ENCODE data around the gene CD38.

Gene CD38

DNA sequence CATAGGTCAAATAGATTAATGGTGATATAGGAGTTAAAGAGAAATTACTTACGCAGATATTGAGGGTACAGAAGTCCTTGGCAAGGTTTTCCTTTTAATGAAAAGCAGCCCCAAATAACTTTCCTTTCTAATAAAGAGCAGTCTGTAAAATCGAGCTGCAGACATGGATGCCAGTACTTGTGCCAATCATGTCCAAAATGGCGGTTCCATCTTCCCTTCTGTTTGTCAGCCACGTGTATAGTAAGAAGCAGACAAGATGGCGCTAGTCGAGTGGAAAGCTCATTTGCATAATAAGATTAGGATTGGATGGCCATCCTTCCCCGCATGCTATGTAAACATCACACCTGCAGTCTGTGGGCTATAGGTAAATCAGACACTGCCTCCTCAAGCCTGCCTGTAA, 92.0 kb downstream of the CD38 start:
- peak; percentile 63 for DNase-seq

DNA sequence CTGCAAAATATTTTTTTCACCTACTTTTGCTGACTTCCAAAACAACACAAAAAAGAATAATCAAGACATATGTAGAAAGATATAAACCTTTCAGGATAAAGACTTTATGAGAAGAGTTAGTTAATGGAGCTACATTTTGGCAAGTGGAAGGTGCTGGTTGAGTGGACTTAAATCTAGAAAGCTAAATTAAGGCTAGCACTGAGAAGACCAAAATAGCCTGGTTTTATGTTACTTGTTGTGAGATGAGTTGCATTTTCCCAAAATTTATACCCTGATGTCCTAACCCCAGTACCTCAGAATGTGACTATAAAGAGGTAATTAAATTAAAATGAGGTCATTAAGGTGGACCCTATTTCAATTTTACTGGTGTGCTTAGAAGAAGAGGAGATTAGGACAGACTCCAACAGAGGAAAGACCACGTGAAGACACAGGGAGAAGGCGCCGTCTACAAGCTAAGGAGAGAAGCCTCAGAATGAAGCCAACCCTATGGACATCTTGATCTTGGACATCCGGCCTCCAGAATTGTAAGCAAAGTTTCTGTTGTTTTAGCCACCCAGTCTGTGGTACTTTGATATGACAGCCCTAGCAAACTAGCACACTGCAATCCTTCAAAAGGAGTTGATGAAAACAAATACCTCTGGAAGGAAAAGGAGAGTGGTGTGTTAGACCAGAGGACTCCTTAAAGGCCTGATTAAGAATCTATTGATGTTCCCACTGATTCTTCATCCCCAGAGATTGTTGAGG, 93.0 kb downstream of the CD38 start:
- no peak for DNase-seq

DNA sequence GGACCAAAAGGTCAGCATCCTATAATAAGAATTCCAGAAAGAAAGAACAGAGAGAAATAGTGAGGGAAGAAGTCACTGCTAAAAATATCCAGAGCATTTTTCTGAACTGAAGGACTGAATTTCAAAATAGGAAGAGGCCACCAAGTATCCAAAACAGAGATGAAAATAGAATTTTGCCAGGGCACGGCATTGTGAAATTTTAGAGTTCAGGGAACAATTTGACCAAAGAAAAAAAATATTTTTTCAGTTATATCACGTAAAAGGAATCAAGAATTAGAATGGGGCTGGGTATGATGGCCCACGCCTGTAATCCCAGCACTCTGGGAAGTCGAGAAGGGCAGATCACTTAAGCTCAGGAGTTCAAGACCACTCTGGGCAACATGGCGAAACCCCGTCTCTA, 95.0 kb downstream of the CD38 start:
- DNase-seq = no peak

DNA sequence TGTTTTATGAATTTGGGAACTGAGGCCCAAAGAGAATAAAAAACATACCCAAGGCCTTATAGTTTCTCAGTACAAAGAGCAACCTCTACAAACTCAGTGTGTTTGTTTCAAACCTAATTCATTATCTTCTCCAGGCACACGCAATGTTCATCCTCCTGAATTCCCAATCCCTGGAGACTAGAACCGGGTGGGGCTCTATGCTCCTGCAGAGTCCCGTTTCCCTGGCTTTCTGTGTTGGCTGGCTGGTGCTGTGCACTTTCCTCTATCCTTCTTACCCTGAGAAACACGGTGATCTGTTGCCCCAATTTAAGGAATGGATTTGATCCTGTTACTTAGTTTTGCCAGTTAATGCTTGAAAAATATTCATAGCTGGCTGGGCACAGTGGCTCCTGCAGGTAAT, 96.5 kb downstream of the CD38 start:
- no peak for DNase-seq

DNA sequence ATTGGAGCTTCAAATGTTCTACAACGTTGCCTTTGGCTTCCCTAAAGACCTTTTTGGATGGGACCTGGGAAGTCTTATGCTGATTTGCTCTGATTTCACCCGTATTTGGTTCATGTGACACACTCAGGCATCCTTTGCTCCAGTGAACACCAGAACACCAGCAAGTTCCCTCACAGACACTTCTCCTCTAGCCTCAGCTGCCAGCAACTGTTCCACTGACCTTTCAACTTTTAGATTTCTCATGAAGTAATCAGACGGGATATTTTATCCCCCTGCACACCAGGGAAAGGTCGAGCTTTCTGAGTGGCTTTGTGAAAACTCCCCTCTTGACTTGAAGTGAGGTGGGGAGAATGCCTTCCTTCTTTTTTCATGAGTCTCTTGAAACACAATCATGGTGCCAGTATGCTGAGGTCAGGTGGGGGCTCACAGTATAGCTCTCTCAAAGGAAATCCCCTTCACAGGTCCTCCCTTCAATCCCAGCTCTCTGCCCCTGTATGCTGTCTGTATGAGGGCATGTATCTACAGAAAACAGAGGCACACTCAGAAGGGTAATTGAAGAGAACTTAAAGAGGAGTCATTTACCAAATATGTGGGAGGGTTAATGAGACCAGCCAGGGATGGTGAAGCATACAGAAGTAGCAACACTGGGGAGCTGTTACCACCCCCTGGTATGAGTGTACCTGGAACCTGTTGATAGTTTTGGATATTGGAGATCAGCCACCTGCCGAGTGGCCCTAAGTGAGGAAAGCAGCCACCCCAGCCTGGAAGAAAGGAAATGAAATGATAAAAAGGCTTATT, 97.7 kb downstream of the CD38 start:
- DNase-seq = no peak

DNA sequence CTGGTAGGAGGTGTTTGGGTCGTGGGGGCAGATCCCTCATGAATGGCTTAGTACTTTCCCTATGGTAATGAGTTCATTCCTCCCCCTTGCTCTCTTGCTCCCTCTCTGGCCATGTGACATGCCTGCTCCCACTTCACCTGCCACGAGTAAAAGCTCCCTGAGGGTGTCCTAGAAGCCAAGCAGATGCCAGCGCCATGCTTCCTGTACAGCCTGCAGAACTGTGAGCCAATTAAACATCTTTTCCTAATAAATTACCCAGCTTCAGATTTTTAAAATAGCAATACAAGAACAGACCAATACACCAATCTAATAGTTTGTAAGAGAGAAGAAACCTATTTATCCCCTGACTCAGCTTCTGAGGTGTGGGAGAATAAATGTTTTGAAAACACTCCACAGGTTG, 99.9 kb downstream of the CD38 start:
- DNase-seq = no peak

DNA sequence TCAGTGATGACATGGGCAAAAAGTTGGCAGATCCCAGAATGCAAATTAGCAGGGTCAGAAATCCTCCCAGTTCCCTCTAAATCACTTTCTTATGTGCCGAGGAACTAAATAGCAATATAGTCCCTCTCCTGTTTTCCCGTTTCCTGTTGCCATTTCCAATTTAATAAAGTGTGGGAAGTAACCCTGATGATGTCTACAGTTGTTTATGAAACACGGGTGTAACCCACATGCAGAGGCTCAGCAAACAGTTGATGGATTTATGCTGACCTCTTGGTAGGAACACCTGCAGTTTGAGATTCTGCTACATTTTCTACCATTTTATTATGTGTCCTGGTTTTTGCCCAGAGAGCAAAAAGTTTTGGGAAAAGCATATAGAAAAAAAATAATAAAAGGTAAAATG, 103.7 kb downstream of the CD38 start:
- DNase-seq = no peak

DNA sequence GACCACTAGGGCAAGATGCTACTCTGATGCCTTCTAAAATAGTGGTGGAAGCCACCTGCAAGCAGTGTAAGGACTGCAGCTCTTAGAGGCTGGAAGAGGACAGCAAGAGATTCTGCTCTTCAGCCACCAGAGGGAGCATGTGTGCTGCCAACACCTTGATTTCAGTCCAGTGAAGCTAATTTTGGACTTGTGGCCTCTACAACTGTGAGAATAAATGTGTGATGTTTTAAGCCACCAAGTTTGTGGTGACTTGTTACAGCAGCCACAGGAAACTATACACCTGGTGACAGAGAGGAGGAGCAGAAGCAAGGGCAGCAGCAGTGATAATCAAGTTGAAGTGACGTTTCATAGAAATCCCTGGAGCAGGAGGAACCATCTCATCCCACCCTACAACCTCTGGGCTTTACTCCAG, 104.6 kb downstream of the CD38 start:
- peak; percentile 34 for DNase-seq

DNA sequence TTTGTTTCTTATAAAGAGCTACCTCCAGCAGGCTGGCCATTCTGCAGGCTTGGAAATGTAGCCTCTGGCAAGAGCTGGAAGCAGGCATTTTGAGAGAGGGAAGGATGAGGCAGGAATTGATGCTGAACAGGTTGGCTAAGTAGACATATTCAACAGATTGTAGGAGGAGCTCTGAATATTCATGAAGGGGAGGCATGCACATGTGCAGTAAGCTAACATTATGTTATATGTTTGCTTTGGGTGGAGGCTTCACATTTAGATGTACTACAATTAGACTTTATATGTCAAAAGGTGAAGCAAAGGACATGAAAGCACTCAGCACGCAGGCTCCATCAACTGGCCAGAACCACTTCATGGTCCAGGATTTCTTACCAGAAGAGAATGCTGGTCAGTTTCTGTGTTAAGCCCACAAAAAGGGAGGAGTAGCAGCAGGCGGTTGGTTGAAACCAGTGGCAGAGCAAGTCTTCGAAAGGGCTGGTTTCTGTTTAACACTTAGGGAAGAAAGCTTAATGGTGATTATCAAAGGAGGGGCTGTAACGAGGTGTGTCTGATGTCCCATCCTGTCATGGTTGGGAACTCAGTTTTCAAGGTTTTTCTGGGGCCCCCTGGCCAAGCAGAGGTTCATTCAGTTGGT, 105.6 kb downstream of the CD38 start:
- DNase-seq = no peak

DNA sequence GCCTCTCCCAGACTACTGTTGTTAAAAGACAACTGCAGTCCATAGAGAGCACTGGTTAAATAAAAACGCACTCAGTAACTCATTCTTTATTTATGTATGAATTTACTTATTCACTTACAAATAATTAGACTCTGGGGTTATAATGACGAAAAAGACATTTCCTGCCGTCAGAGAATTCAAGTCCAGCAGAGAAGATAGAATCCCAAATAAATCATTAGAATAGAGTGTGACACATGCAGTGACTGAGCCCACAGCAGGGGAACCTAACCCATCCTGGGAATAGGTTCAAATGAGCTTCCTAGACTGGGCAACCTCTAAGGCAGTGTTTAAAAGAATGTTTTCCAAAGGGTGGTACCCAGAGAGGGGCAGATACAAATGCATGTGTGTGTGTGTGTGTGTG, 106.5 kb downstream of the CD38 start:
- DNase-seq = no peak

DNA sequence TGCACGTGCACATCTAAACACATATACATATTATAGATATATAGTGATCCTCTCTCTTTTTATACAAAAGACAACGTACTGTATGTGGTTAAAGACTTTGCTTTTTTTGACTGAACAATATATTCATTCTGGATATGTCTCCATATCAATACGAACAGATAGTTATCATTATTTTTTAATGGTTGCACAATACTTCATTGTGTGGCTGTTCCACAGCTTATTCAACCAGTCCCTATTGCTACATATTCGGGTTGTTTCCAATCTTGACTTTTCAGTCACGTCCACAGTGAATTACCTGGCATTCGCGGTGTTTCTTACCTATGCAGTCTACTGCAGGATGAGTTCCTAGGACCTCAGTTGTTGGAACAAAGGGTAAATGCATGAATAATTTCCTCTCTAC, 107.3 kb downstream of the CD38 start:
- DNase-seq = no peak

DNA sequence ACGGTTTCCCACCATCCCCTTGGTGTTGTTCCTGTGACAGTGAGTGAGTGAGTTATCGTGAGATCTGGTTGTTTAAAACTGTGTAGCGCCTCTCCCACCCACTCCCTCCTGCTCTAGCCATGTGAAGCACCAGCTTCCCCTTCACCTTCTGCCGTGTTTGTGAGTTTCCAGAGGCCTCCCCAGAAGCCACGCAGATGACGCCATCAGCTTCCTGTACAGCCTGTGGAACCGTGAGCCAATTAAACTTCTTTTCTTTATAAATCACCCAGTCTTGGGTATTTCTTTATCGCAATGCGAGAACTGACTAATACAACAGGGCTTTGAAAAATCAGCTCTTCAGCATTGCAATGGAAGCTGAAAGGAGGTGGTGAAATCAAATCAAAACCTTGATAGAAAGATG, 110.4 kb downstream of the CD38 start:
- no peak for DNase-seq

DNA sequence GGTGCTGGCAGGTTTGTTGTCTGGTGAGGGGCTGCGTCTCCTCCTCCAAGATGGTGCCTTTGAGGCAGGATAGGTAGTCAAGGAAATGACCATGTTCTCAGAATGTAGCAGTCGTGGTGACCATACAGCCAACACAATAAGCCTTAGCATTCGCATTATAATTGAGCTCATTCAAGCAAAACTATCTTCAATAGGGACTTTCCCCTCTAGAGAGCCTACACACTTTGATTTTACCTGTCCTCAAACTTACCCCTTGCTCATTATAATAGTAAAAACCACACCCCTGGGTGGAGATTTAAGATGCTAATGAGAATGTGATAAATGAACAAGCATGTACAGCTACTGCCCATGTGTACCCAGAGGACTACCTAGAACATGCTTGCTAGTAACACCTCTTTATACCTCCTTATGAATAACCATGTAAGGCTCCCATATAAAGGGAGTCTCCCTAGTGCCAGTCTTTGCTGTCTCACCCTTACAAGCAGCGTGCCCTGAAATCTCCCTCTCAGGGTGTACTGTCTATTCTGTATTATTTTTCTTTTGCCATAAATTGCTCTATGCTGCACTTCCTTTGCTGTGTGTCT, 112.2 kb downstream of the CD38 start:
- DNase-seq = no peak

DNA sequence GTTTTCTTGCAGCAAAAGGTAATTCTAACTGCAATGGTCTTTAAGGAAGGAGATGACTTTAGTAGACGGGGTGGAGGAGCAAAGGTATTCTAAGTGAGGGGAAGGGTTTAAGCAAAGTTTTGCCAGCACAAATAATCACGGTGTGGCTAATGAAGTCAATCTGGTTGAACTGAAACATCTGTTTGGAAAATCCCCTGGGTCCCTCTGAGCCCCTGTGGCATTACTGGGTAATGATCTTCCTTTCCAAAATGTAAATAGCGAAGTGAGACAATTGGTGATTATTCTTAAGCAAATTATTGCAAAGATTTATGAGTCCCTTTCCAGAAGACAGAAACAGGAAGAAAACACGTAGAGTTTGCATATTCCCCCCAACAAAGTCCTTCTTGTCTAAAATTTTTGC, 113.2 kb downstream of the CD38 start:
- no peak for DNase-seq

DNA sequence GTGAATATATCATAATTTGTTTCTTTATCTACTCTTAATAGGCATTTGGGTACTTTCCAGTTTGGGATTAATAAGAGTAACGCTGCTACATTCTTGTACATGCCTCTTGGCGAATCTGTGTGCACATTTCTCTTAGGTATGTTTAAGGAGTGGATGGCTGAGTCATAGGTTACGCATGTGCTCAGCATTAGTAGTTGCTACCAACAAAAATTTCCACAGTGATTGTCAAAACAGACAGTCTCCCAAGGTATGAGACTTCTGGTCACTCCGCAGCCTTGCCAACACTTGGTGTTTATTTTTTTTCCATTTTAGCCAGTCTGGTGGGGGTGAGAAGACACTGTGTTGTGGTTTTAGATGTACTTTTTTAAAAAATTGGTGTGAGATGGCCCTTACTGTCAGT, 115.8 kb downstream of the CD38 start:
- DNase-seq = no peak

DNA sequence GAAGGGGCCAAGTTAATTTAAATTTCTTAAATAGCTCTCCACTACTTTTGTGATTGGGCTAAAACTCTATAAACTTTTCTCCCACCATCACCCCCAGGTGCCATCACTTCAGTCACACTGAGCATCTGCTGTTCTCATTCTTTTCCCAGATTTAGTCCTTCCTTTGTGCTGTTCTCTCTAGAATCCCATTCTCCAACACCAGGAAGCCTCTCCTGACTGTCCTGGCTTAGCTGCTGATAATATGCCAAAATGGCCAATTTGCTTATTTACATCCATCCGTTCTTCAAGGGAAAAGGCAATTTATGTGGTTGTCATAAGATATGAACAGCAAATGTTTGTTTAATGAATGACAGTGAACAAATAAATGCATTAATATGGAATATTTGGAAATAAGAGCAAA, 116.3 kb downstream of the CD38 start:
- DNase-seq = no peak

DNA sequence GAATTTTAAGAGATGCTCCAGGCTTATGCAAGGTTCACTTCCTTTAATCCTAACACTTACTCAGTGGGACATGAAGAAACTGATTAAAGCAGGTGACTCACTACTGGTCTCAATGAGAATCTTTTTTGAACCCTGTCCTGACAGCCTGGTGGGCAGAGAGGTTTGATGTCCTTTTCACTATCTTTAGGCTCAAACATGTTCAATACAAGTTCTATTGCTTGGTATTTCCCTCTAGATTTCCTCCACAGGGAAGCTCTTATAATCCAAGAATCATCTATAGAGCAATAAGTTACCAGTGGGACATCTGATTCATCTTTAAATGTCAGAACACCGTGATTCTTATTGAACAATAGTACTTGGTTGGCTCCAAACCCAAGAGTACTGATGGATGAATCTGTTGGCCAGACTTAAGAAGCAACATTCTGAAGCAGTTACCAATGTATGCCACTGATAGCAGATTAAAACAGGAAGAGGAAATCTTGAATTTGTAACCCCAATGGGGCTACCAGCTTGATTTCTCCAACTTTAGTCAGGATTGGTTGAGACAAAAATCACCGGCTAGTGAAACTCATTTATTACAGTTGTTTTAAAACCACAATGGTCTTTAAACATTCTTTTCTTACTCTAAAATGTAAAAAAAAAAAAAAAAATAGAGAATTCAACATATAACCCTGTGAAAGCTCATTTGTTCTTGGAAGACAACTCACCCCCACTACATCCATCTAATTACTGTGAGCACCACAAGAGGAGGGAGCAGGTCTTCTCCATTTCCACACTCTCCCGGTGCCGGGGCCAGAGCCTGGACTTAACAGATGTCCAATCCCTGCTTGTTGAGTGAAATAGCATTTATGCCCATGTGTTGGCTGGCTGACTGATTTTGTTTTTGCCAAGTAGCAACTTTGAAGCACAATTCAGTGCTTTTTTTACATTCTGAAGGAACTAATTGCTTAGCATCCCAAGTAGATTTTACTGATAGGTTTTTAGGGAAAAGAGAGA, 117.1 kb downstream of the CD38 start:
- DNase-seq = no peak

DNA sequence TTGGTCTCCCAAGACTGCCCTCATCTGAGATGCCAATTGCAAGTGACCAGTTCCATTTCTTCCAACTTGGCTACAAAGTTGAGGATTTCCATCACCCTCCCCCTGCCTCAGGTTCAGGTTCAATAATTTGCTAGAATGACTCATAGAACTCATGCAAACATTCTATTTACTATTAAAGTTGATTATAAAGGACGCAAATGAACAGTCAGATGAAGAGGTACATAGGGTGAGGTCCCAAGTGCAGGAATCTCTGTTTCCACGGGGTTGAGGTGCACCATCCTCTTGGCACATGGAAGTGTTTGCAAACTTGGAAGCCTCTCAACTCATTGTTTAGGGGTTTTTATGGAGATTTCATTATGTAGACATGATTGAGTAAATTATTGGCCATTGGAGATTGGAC, 119.4 kb downstream of the CD38 start:
- DNase-seq = no peak

DNA sequence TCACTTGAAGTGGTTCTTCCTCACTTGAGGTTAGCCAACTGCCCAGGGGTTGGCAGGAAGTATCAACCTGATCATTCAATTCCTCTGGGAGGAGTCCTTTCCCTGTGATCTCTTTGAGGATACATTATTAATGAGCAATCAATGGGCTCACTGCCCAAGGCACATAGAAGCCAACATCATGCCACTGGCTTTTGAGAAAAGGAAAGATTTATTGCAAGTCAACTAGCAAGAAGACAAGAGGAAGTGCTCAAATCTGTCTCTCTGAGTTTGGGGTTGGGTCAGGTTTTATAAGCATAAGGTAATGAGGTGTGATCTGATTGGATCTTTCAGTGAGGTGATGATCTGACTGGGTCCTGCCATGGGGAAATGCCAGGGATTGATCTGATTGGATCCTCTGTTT, 120.8 kb downstream of the CD38 start:
- DNase-seq = no peak

DNA sequence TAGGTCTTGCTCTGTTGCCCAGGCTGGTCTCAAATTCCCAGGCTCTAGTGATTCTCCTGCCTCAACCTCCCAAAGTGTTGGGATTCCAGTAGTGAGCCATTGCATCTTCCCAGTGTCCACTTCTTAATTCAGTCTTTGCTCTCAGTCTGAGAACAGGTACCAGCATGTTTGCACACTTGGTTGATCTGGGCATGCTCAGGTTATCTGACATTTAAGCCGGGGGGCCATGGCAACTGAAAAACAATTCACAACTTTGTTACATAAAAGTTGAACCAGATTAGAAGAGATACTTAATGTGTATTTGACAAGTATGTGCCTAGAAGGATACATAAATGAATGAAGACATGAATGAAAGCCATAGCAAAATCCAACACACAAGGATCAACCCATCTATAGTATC, 121.4 kb downstream of the CD38 start:
- no peak for DNase-seq

DNA sequence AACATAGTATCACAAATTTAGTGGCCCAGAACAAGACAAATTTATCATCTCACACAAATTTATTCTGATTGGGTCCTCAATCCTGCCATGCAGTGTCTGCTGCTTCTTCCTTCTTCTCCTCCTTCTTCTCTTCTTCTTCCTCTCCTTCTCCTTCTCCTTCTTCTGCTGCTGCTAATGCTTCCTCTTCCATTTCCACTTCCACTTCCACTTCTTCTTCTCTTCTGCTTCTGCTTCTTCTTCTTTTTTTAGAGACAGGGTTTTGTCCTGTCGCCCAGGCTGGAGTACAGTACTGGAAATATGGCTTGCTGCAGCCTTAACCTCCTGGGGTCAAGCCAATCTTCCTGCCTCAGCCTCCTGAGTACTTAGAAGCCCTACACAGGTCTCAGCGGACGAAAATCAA, 122.9 kb downstream of the CD38 start:
- no peak for DNase-seq

DNA sequence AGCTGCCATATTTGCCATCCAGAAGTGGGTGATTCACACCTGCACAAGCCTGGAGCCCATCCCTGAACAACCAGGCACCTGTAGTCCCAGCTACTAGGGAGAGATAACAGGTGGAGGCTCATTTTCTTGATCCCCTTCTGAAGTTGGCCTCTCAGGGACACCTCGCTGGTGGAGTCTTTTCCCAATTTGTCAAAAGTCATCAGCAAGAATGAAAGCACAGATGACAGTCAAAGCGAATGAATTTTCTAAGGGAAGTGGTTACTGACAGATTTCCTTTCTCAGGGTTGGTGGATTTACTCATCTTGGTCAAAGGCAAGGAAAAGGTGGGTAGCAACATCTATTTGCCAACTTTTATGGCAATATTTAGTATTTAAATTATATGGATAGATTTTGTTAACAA, 123.9 kb downstream of the CD38 start:
- DNase-seq = no peak

DNA sequence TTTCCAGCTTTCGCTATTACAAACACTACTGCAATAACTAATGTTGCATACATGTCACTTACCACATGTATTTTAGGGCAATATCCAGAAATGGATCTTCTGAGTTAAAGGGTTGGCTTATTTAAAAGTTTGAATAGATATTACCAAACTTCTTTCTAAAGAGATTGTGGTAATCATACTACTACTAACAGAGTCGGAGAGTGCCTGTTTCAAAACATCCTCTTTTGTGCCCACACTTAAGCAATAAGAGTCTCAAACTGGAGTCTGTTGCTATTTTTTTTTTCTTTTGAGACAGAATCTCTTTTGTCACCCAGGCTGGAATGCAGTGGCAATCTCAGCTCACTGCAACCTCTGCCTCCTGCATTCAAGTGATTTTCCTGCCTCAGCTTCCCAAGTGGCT, 124.6 kb downstream of the CD38 start:
- DNase-seq = no peak
